ENCODE data around the gene CHD5. TPM values are rescaled to one million over a fixed set of nuclear protein-coding genes. Genes with fewer than 3 reads are reported as not detected.

The CHD5 gene
- polyA plus RNA-seq, 3 donors, result 0.07 TPM; not detected in 2

GRCh38 chr1:6082430-6082971 is 97.6 kb downstream of the CHD5 start:
- H3K4me1 ChIP-seq (ENCODE audit: control insufficient read depth in 1 of 2, insufficient read depth in 2 of 2, low read length in 2 of 2), result no peaks in the 10 kb centered on the region
- H4K20me1 ChIP-seq (ENCODE audit: insufficient read depth, low read length), result peaks cover 90% of the 10 kb centered on the region
- Mint-ChIP-seq H3K36me3 (peaks cover 80 to 99% of the 10 kb centered on the region in 2 donors), H3K27ac (peak overlapping the region in 1 of 7 donors; percentile 38), H3K4me1 (no peaks in the 10 kb centered on the region), H3K27me3 (ENCODE audit: low read depth in 3 of 3) (peaks cover 0 to 1% (median 0%) of the 10 kb centered on the region in 3 donors), H3K4me3 (no peak overlapping the region), H3K9me3 (no peaks in the 10 kb centered on the region)
- H3K9me3 ChIP-seq (replicated peaks in 1 of 2; ENCODE audit: control insufficient read depth in 1 of 2, insufficient read depth in 1 of 2, low read length in 2 of 2), result no peaks in the 10 kb centered on the region
- H3K4me3 ChIP-seq (replicated peaks in 1 of 3; ENCODE audit: low read depth in 2 of 3, low read length in 3 of 3), result no peak overlapping the region
- no peak for DNase-seq
- 68% methylated on average over 10 of the region's 10 CpGs for WGBS (ENCODE audit: insufficient coverage)
- H3K27ac ChIP-seq (ENCODE audit: low read depth in 1 of 2, low read length in 2 of 2), result no peak overlapping the region
- no peak overlapping the region for H3K4me2 ChIP-seq (replicated peaks; ENCODE audit: extremely low read depth, low read length, poor library complexity, severe bottlenecking)
- no peak for TF ChIP-seq CTCF (IDR thresholded peaks at IDR 0.05)
- H3K27me3 ChIP-seq (ENCODE audit: control insufficient read depth in 2 of 2, insufficient read depth in 2 of 2, low read length in 2 of 2), result no peaks in the 10 kb centered on the region
- intact Hi-C loops (cut with micrococcal nuclease), result no loop called here
- H3K79me2 ChIP-seq (ENCODE audit: insufficient read depth, low read length), result peaks cover 2% of the 10 kb centered on the region
- H3K36me3 ChIP-seq (replicated peaks in 1 of 2; ENCODE audit: control insufficient read depth in 1 of 2, insufficient read depth in 2 of 2, low read length in 2 of 2), result peaks cover 85 to 100% of the 10 kb centered on the region in 2 donors
- H3K9ac ChIP-seq (ENCODE audit: insufficient read depth, low read length, poor library complexity, severe bottlenecking), result no peak overlapping the region
- H2AFZ ChIP-seq (ENCODE audit: insufficient read depth, low read depth, low read length, poor library complexity, severe bottlenecking), result no peak overlapping the region

- Histone ChIP-seq H3K27ac (ENCODE audit: low read depth in 1 of 2, low read length in 2 of 2) (peak overlapping the region in 1 of 2 donors; percentile 3), H2AFZ (ENCODE audit: insufficient read depth, low read depth, low read length, poor library complexity, severe bottlenecking) (no peak overlapping the region), H3K27me3 (ENCODE audit: control insufficient read depth in 2 of 2, insufficient read depth in 2 of 2, low read length in 2 of 2) (no peaks in the 10 kb centered on the region), H3K9me3 (replicated peaks in 1 of 2; ENCODE audit: control insufficient read depth in 1 of 2, insufficient read depth in 1 of 2, low read length in 2 of 2) (no peaks in the 10 kb centered on the region), H3K9ac (ENCODE audit: insufficient read depth, low read length, poor library complexity, severe bottlenecking) (no peak overlapping the region), H3K79me2 (ENCODE audit: insufficient read depth, low read length) (peaks cover 2% of the 10 kb centered on the region), H3K4me3 (replicated peaks in 1 of 3; ENCODE audit: low read depth in 2 of 3, low read length in 3 of 3) (no peak overlapping the region), H3K4me1 (ENCODE audit: control insufficient read depth in 1 of 2, insufficient read depth in 2 of 2, low read length in 2 of 2) (no peaks in the 10 kb centered on the region), H3K4me2 (replicated peaks; ENCODE audit: extremely low read depth, low read length, poor library complexity, severe bottlenecking) (no peak overlapping the region), H3K36me3 (replicated peaks in 1 of 2; ENCODE audit: control insufficient read depth in 1 of 2, insufficient read depth in 2 of 2, low read length in 2 of 2) (peaks cover 91 to 100% of the 10 kb centered on the region in 2 donors), H4K20me1 (ENCODE audit: insufficient read depth, low read length) (peaks cover 89% of the 10 kb centered on the region)
- H3K27ac Mint-ChIP-seq, result peak overlapping the region in 1 of 7 donors; percentile 38
- H3K36me3 Mint-ChIP-seq, result peaks cover 80 to 99% of the 10 kb centered on the region in 2 donors
- WGBS (ENCODE audit: insufficient coverage), result 94% methylated on average over 12 of the region's 12 CpGs
- TF ChIP-seq CTCF (IDR thresholded peaks at IDR 0.05), result no peak
- intact Hi-C loops (cut with micrococcal nuclease), result no loop called here
- DNase-seq, result no peak
- no peaks in the 10 kb centered on the region for H3K4me1 Mint-ChIP-seq
- no peaks in the 10 kb centered on the region for H3K9me3 Mint-ChIP-seq
- peaks cover 0 to 3% (median 0%) of the 10 kb centered on the region in 3 donors for H3K27me3 Mint-ChIP-seq (ENCODE audit: low read depth in 3 of 3)
- no peak overlapping the region for H3K4me3 Mint-ChIP-seq
Measured at GRCh38 chr1:6081901-6082300, 98.2 kb downstream of the CHD5 start.

Measured in CD14-positive monocyte (primary cell).